HUES48 (cell line): ENCODE data around the gene CMTM4.
"Not testable (repeated sequence)": the region's sequence is repeated elsewhere in the genome, so short reads cannot be mapped to it uniquely, and the experiment has no call there.

Experiments used
- H3K27ac ChIP-seq: one replicate; pipeline ENCODE4 v1.7.0; 2013; ENCODE audit warnings: low read depth, low read length, inconsistent platforms
- H3K27me3 ChIP-seq: 2 replicates; pipeline ENCODE4 v1.6.1; 2013; ENCODE audit warnings: mild to moderate bottlenecking, low read length; ENCODE audit not compliant: control insufficient read depth, insufficient read depth
- H3K36me3 ChIP-seq: 2 replicates; pipeline ENCODE4 v1.6.1; 2013; ENCODE audit warnings: low read length; ENCODE audit not compliant: control insufficient read depth, insufficient read depth
- H3K4me1 ChIP-seq: 2 replicates; pipeline ENCODE4 v1.6.1; 2013; ENCODE audit warnings: mild to moderate bottlenecking, low read length; ENCODE audit not compliant: control insufficient read depth, insufficient read depth
- H3K4me3 ChIP-seq: 2 replicates; pipeline ENCODE4 v1.5.1; 2013; ENCODE audit warnings: mild to moderate bottlenecking, low read depth, low read length
- H3K9ac ChIP-seq: 2 replicates; pipeline ENCODE4 v1.6.1; 2013; ENCODE audit warnings: mild to moderate bottlenecking, low read depth, low read length, moderate library complexity
- H3K9me3 ChIP-seq: 2 replicates; pipeline ENCODE4 v1.6.1; 2013; ENCODE audit warnings: low read length; ENCODE audit not compliant: control insufficient read depth, insufficient read depth

The CMTM4 gene

GRCh38 chr16:66614161-66614802, 82.3 kb downstream of the CMTM4 start:
- peaks cover 29% of the 10 kb centered on the region for H3K4me1 ChIP-seq
- no peak overlapping the region for H3K4me3 ChIP-seq
- H3K9ac ChIP-seq, result no peak overlapping the region
- no peaks in the 10 kb centered on the region for H3K27me3 ChIP-seq
- H3K36me3 ChIP-seq, result peaks cover 64% of the 10 kb centered on the region
- H3K27ac ChIP-seq, result no peak overlapping the region
- H3K9me3 ChIP-seq, result no peaks in the 10 kb centered on the region

GRCh38 chr16:66612422-66612821, 84.1 kb downstream of the CMTM4 start:
- Histone ChIP-seq H3K27ac (no peak overlapping the region), H3K27me3 (no peaks in the 10 kb centered on the region), H3K9me3 (no peaks in the 10 kb centered on the region), H3K4me3 (no peak overlapping the region), H3K36me3 (peaks cover 56% of the 10 kb centered on the region), H3K4me1 (peaks cover 30% of the 10 kb centered on the region), H3K9ac (no peak overlapping the region)

GRCh38 chr16:66611911-66612310, 84.6 kb downstream of the CMTM4 start:
- peaks cover 56% of the 10 kb centered on the region for H3K36me3 ChIP-seq
- not testable (repeated sequence) for H3K9me3 ChIP-seq

GRCh38 chr16:66610111-66610820, 86.3 kb downstream of the CMTM4 start:
- no peak overlapping the region for H3K27ac ChIP-seq
- H3K9ac ChIP-seq, result no peak overlapping the region
- peaks cover 54% of the 10 kb centered on the region for H3K36me3 ChIP-seq
- H3K27me3 ChIP-seq, result no peaks in the 10 kb centered on the region
- no peak overlapping the region for H3K4me3 ChIP-seq
- H3K4me1 ChIP-seq, result peaks cover 10% of the 10 kb centered on the region
- H3K9me3 ChIP-seq, result no peaks in the 10 kb centered on the region

More at GRCh38 chr16:66611911-66612310, 84.6 kb downstream of the CMTM4 start:
- H3K4me3 ChIP-seq, H3K9ac ChIP-seq, H3K27ac ChIP-seq, H3K27me3 ChIP-seq: not testable (repeated sequence)
- peaks cover 25% of the 10 kb centered on the region for H3K4me1 ChIP-seq

GRCh38 chr16:66609139-66609510, 87.4 kb downstream of the CMTM4 start:
- Histone ChIP-seq H3K9me3 (no peaks in the 10 kb centered on the region), H3K4me3 (no peak overlapping the region), H3K27ac (peak overlapping the region; percentile 5), H3K36me3 (peaks cover 43% of the 10 kb centered on the region), H3K27me3 (no peaks in the 10 kb centered on the region), H3K4me1 (peaks cover 9% of the 10 kb centered on the region), H3K9ac (no peak overlapping the region)

GRCh38 chr16:66608241-66609138, 88.1 kb downstream of the CMTM4 start:
- H3K4me1 ChIP-seq, result peaks cover 9% of the 10 kb centered on the region
- H3K27ac ChIP-seq, result peak overlapping the region; percentile 68
- H3K27me3 ChIP-seq, result no peaks in the 10 kb centered on the region
- H3K4me3 ChIP-seq, result no peak overlapping the region
- H3K9ac ChIP-seq, result no peak overlapping the region
- peaks cover 38% of the 10 kb centered on the region for H3K36me3 ChIP-seq
- H3K9me3 ChIP-seq, result no peaks in the 10 kb centered on the region

GRCh38 chr16:66605979-66606751, 90.4 kb downstream of the CMTM4 start:
- no peaks in the 10 kb centered on the region for H3K9me3 ChIP-seq
- no peak overlapping the region for H3K27ac ChIP-seq
- peaks cover 9% of the 10 kb centered on the region for H3K4me1 ChIP-seq
- peak overlapping the region; percentile 92 for H3K4me3 ChIP-seq
- peaks cover 6% of the 10 kb centered on the region; the same call in 1 of the 2 replicates for H3K27me3 ChIP-seq
- peak overlapping the region; percentile 27; the same call in 1 of the 2 replicates for H3K9ac ChIP-seq
- H3K36me3 ChIP-seq, result peaks cover 16% of the 10 kb centered on the region

- Histone ChIP-seq H3K9me3 (no peaks in the 10 kb centered on the region), H3K27ac (peak overlapping the region; percentile 81), H3K36me3 (peaks cover 10% of the 10 kb centered on the region), H3K4me3 (peak overlapping the region; percentile 92), H3K9ac (peak overlapping the region; percentile 55), H3K4me1 (peaks cover 9% of the 10 kb centered on the region), H3K27me3 (peaks cover 6% of the 10 kb centered on the region; the same call in 1 of the 2 replicates)
Observed at GRCh38 chr16:66605177-66605978, 91.2 kb downstream of the CMTM4 start.

- H3K9me3 ChIP-seq, result no peaks in the 10 kb centered on the region
- H3K36me3 ChIP-seq, result peaks cover 2% of the 10 kb centered on the region
- peaks cover 9% of the 10 kb centered on the region for H3K4me1 ChIP-seq
- peak within 1 kb of the TSS; percentile 92 for H3K4me3 ChIP-seq
- H3K9ac ChIP-seq, result peak within 1 kb of the TSS; percentile 55
- H3K27ac ChIP-seq, result peak within 1 kb of the TSS; percentile 81
- peaks cover 6% of the 10 kb centered on the region; the same call in 1 of the 2 replicates for H3K27me3 ChIP-seq
Observed at GRCh38 chr16:66604376-66605176, 92.0 kb downstream of the CMTM4 start, which contains the start of gene CMTM3. CMTM3 (plus strand) TSS chr16:66604704; CDS start chr16:66604806, 102 bp downstream.
